Keratinocyte (primary cell): Measurements from ENCODE around the gene PRSS8. TPM values are rescaled to one million over a fixed set of nuclear protein-coding genes. Genes with fewer than 3 reads are reported as not detected.

Source experiments
- DNase-seq: peaks from one replicate; pipeline ENCODE4 v3.0.0-alpha.2; 2011; ENCODE audit warnings: low read depth, missing footprints, low spot score
- FAIRE-seq: peaks from 2 replicates; lab custom pipeline; 2011; peaks lifted over from hg19 to GRCh38; lab: Jason Lieb, UNC
- H2AFZ ChIP-seq: 2 replicates; pipeline ENCODE4 v1.6.0; 2012; ENCODE audit warnings: low read length, control low read depth, inconsistent platforms; ENCODE audit not compliant: control insufficient read depth
- H3K27ac ChIP-seq: 2 replicates; pipeline ENCODE4 v1.5.1; 2011; ENCODE audit warnings: low read length; ENCODE audit not compliant: control insufficient read depth, insufficient read depth
- H3K27me3 ChIP-seq: 3 replicates; pipeline ENCODE4 v1.6.0; 2011; ENCODE audit warnings: low read length; ENCODE audit not compliant: control insufficient read depth, insufficient read depth; ENCODE audit errors: extremely low read depth
- H3K36me3 ChIP-seq, 2 experiments: 2 replicates in 1 of 2; 3 replicates in 1 of 2; pipeline ENCODE4 v1.5.1; 2011; ENCODE audit warnings: low read length in 2 of 2, mild to moderate bottlenecking in 1 of 2; ENCODE audit not compliant: control insufficient read depth in 2 of 2, insufficient read depth in 2 of 2; ENCODE audit errors: extremely low read depth in 1 of 2
- H3K4me1 ChIP-seq: 3 replicates; pipeline ENCODE4 v1.5.1; 2011; ENCODE audit warnings: low read length; ENCODE audit not compliant: control insufficient read depth, insufficient read depth; ENCODE audit errors: extremely low read depth
- H3K4me2 ChIP-seq: 3 replicates; pipeline ENCODE4 v1.6.0; 2011; ENCODE audit warnings: low read depth, low read length; ENCODE audit not compliant: control insufficient read depth, insufficient read depth; ENCODE audit errors: extremely low read depth
- H3K4me3 ChIP-seq, 3 experiments: fragments of 200-600 bp in 1 of 3; sonication (generic) in 1 of 3; 2 replicates in 2 of 3; 3 replicates in 1 of 3; pipeline ENCODE4 v1.5.1; 2011 to 2016; ENCODE audit warnings: low read length in 3 of 3, mild to moderate bottlenecking in 3 of 3, control low read depth in 2 of 3, inconsistent platforms in 1 of 3, low read depth in 1 of 3, mixed read lengths in 1 of 3, mixed run types in 1 of 3, moderate library complexity in 1 of 3; ENCODE audit not compliant: control insufficient read depth in 2 of 3, insufficient read depth in 2 of 3; ENCODE audit errors: extremely low read depth in 1 of 3
- H3K79me2 ChIP-seq: 2 replicates; pipeline ENCODE4 v1.6.0; 2012; ENCODE audit warnings: low read length; ENCODE audit not compliant: control insufficient read depth, insufficient read depth
- H3K9ac ChIP-seq: 3 replicates; pipeline ENCODE4 v1.6.0; 2011; ENCODE audit warnings: low read length; ENCODE audit not compliant: control insufficient read depth, insufficient read depth; ENCODE audit errors: extremely low read depth
- H3K9me1 ChIP-seq: 3 replicates; pipeline ENCODE4 v1.6.0; 2011; ENCODE audit warnings: low read length; ENCODE audit not compliant: control insufficient read depth, insufficient read depth; ENCODE audit errors: extremely low read depth
- H3K9me3 ChIP-seq: 2 replicates; pipeline ENCODE4 v1.5.1; 2012; ENCODE audit warnings: low read depth, low read length; ENCODE audit not compliant: control insufficient read depth
- H4K20me1 ChIP-seq: 3 replicates; pipeline ENCODE4 v1.6.0; 2011; ENCODE audit warnings: low read length; ENCODE audit not compliant: control insufficient read depth, insufficient read depth; ENCODE audit errors: extremely low read depth
- EZH2 ChIP-seq: IDR thresholded peaks from one replicate; pipeline ENCODE4 v1.6.1; 2012; ENCODE audit warnings: inconsistent platforms, mild to moderate bottlenecking, low read length, moderate library complexity
- dilution Hi-C: fragments of 300-500 bp; cut with MboI; formaldehyde crosslinking; loops from one replicate; pipeline ENCODE4 v1.7.0; 2020; ENCODE audit warnings: low sequenced_read_pairs; ENCODE audit not compliant: extremely low pct_ligation_motif_present
- polyA minus RNA-seq, 3 experiments: library from RNA; depleted of rRNA, polyadenylated mRNA; stranded (reverse); fragments of >200 nt; gene quantifications; 1 replicate in 1 of 3; 2 replicates in 1 of 3; 3 replicates in 1 of 3; pipeline ENCODE4 v1.2.3, GENCODE V29; 2011
- polyA plus RNA-seq, 5 experiments: library from polyadenylated mRNA; depleted of rRNA in 3 of 5; stranded (reverse) in 3 of 5; stranded (forward) in 1 of 5; unstranded in 1 of 5; fragments of >200 nt; gene quantifications; 1 replicate in 1 of 5; 2 replicates in 3 of 5; 3 replicates in 1 of 5; pipeline versions ENCODE4 v1.2.1 to v1.2.3, GENCODE V29; 2011 to 2012; ENCODE audit warnings: missing spikeins in 2 of 5, low read depth in 1 of 5, low replicate concordance in 1 of 5
- TF ChIP-seq, protein P1 (sequence below), 3 experiments: IDR thresholded peaks in 1 of 3; conservative IDR thresholded peaks in 1 of 3; optimal IDR thresholded peaks in 1 of 3; 2 replicates in 2 of 3; 3 replicates in 1 of 3; pipeline versions ENCODE3 to v1.5.1; 2011; ENCODE audit warnings: low read length in 3 of 3, mild to moderate bottlenecking in 3 of 3, moderate library complexity in 2 of 3, control low read depth in 1 of 3, inconsistent platforms in 1 of 3; ENCODE audit not compliant: insufficient read depth in 2 of 3; ENCODE audit errors: extremely low read depth in 1 of 3

PRSS8 gene
- polyA plus RNA-seq (31.2 to 65.3 TPM (median 46.4 TPM) in 3 replicates), polyA minus RNA-seq (41.0 to 94.3 TPM (median 74.2 TPM) in 3 replicates)
- 98.4 TPM for polyA plus RNA-seq (2011; ENCODE audit: low read depth)
- polyA plus RNA-seq (2011; cell fraction: cytosol; rRNA removed), result 29.2 and 43.2 TPM in 2 replicates
- polyA plus RNA-seq (2011; cell fraction: nucleus; rRNA removed), result 130 and 172 TPM in 2 replicates
- 48.9 and 381 TPM in 2 replicates for polyA plus RNA-seq (2012; ENCODE audit: low replicate concordance)
- polyA minus RNA-seq (2011; cell fraction: cytosol; rRNA and poly(A)+ RNA removed), result 89.6 TPM
- polyA minus RNA-seq (2011; cell fraction: nucleus; rRNA and poly(A)+ RNA removed), result 113 and 118 TPM in 2 replicates

DNA sequence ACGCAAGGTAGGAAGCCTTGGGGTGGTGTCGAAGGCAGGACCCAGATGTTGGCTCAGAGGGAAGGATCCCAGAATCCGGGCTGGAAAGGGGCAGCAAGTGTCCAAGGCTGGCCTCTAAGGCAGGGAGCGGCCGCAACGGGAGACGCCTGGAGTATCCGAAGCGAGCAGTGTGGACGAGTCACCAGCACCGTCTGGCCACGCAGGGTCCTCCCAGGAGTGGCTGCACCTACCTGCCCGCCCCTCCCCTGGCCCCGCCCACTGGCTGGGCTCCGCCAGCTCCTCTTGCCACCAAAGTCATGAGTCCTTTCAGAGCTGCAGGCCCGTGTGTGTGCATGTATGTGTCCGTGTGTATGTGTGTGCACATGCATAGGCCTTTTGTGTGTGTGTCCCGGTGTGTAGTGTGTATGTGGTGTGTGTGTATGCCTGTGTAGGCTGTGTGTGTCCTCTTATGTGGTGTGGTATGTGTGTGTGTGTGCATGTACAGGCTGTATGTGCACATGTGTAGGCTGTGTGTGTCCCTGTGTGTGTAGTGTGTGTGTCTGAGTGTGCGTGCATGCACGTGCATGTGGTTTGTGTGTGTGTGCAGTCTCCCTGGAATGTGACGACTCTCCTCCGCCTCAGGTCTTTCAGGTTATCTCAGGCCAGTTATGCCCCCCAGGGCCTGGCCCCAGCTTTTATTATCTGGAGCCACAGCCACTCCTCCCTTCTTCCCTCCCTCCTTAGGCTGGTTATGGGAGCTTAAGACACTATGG, at the start of gene PRSS8:
Gene PRSS8, minus strand, starts transcription at position 193 of the 752 bp plus-strand sequence. CDS start 229 bp downstream, outside the sequence.
- peak within 1 kb of the TSS; percentile 95 for H3K9ac ChIP-seq
- H3K4me1 ChIP-seq, result peaks cover 67% of the 10 kb centered on the region
- peak within 1 kb of the TSS; percentile 55 for H2AFZ ChIP-seq
- peak within 1 kb of the TSS; percentile 92 for H3K27ac ChIP-seq
- dilution Hi-C loops, result no loop called here
- H3K36me3 ChIP-seq, result peaks cover 12 to 18% of the 10 kb centered on the region in 2 experiments
- FAIRE-seq (peak; percentile 91), DNase-seq (peak; percentile 78)
- H3K79me2 ChIP-seq, result peaks cover 29% of the 10 kb centered on the region
- peaks cover 7% of the 10 kb centered on the region for H3K9me1 ChIP-seq
- peak within 1 kb of the TSS; percentile 69 to 94 (median 86) for H3K4me3 ChIP-seq
- no peaks in the 10 kb centered on the region for H3K27me3 ChIP-seq
- peak within 1 kb of the TSS; percentile 85 for H3K4me2 ChIP-seq
- TF ChIP-seq, protein P1, sequence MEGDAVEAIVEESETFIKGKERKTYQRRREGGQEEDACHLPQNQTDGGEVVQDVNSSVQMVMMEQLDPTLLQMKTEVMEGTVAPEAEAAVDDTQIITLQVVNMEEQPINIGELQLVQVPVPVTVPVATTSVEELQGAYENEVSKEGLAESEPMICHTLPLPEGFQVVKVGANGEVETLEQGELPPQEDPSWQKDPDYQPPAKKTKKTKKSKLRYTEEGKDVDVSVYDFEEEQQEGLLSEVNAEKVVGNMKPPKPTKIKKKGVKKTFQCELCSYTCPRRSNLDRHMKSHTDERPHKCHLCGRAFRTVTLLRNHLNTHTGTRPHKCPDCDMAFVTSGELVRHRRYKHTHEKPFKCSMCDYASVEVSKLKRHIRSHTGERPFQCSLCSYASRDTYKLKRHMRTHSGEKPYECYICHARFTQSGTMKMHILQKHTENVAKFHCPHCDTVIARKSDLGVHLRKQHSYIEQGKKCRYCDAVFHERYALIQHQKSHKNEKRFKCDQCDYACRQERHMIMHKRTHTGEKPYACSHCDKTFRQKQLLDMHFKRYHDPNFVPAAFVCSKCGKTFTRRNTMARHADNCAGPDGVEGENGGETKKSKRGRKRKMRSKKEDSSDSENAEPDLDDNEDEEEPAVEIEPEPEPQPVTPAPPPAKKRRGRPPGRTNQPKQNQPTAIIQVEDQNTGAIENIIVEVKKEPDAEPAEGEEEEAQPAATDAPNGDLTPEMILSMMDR (optimal IDR thresholded peaks at IDR 0.05 in 1 of 3, IDR thresholded peaks at IDR 0.05 in 1 of 3, conservative IDR thresholded peaks at IDR 0.05 in 1 of 3; ENCODE audit: extremely low read depth in 1 of 3, insufficient read depth in 2 of 3, low read length in 3 of 3), result peak in 1 of 3 experiments; percentile 3
- no peak for TF ChIP-seq EZH2
- H3K9me3 ChIP-seq, result no peaks in the 10 kb centered on the region
- peaks cover 3% of the 10 kb centered on the region for H4K20me1 ChIP-seq

DNA sequence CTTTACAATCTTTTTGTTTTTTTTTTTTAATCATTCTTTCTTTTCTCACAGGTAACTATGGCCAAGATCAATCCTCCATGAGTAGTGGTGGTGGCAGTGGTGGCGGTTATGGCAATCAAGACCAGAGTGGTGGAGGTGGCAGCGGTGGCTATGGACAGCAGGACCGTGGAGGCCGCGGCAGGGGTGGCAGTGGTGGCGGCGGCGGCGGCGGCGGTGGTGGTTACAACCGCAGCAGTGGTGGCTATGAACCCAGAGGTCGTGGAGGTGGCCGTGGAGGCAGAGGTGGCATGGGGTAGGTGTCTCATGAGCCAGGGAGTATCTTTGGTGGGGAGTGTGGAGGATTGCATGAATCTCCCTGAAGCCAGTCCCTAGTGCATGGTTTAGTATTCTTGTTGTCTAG, 49.4 kb upstream of the PRSS8 start:
- Histone ChIP-seq H3K9me1 (peaks cover 6% of the 10 kb centered on the region), H3K27me3 (no peaks in the 10 kb centered on the region), H3K9ac (no peak overlapping the region), H3K27ac (no peak overlapping the region), H2AFZ (no peak overlapping the region), H3K9me3 (no peaks in the 10 kb centered on the region), H3K4me3 (no peak overlapping the region), H3K79me2 (peaks cover 84% of the 10 kb centered on the region), H3K4me1 (peaks cover 16% of the 10 kb centered on the region), H3K4me2 (no peak overlapping the region), H3K36me3 (peaks cover 45 to 79% of the 10 kb centered on the region in 2 experiments), H4K20me1 (peaks cover 47% of the 10 kb centered on the region)
- dilution Hi-C loops, result no loop called here
- FAIRE-seq (no peak), DNase-seq (no peak)
- TF ChIP-seq, protein P1 (optimal IDR thresholded peaks at IDR 0.05 in 1 of 3, IDR thresholded peaks at IDR 0.05 in 1 of 3, conservative IDR thresholded peaks at IDR 0.05 in 1 of 3; ENCODE audit: extremely low read depth in 1 of 3, insufficient read depth in 2 of 3, low read length in 3 of 3), result no peak
- TF ChIP-seq EZH2, result no peak
